Kidney epithelial cell (primary cell): ENCODE data around the gene EIPR1. TPM values are rescaled to one million over a fixed set of nuclear protein-coding genes. Genes with fewer than 3 reads are reported as not detected.

Source experiments
- DNase-seq: peaks from one replicate; pipeline ENCODE4 v3.0.0-alpha.2; 2010; ENCODE audit warnings: low read depth
- H3K27me3 ChIP-seq: 2 replicates; pipeline ENCODE4 v1.6.0; 2011; ENCODE audit warnings: low read length; ENCODE audit not compliant: control insufficient read depth, insufficient read depth
- H3K36me3 ChIP-seq: 2 replicates; pipeline ENCODE4 v1.5.1; 2011; ENCODE audit warnings: low read length; ENCODE audit not compliant: control insufficient read depth, insufficient read depth
- H3K4me3 ChIP-seq: 2 replicates; pipeline ENCODE4 v1.5.1; 2011; ENCODE audit warnings: low read depth, mild to moderate bottlenecking, control low read depth, low read length
- total RNA-seq: library from RNA; depleted of rRNA; stranded (reverse); fragments of >200 nt; gene quantifications from 2 replicates; pipeline ENCODE4 v1.2.3, GENCODE V29; 2015
- TF ChIP-seq, protein P1 (sequence below): IDR thresholded peaks from 2 replicates; pipeline ENCODE4 v1.5.1; 2011; ENCODE audit warnings: mild to moderate bottlenecking, moderate library complexity, low read length, control low read depth, inconsistent platforms; ENCODE audit not compliant: insufficient read depth, poor library complexity, severe bottlenecking

The EIPR1 gene
- total RNA-seq, 1 donor from 2014 or later = 67.2 TPM

DNA sequence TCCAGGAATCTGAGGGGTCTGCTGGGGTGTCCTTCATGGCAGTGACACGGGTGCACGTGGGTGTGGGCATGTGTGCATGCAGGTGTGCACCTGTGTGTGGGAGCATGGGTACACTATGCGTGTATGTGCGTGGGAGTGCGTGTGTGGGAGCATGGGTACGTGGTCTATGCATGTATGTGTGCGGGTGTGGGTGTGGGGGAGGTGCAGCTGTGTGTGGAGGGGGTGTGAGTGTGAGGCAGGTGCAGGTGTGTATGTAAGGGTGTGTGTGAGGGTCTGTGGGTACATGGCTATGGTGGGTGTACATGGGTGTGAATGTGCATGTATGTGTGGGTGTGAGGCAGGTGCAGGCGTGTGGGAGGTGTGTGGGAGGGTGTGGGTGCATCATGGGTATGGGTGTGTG, 36.3 kb downstream of the EIPR1 start:
- H3K4me3 ChIP-seq = no peak overlapping the region
- no peak for DNase-seq
- H3K27me3 ChIP-seq = no peaks in the 10 kb centered on the region
- no peaks in the 10 kb centered on the region for H3K36me3 ChIP-seq
- TF ChIP-seq, protein P1, sequence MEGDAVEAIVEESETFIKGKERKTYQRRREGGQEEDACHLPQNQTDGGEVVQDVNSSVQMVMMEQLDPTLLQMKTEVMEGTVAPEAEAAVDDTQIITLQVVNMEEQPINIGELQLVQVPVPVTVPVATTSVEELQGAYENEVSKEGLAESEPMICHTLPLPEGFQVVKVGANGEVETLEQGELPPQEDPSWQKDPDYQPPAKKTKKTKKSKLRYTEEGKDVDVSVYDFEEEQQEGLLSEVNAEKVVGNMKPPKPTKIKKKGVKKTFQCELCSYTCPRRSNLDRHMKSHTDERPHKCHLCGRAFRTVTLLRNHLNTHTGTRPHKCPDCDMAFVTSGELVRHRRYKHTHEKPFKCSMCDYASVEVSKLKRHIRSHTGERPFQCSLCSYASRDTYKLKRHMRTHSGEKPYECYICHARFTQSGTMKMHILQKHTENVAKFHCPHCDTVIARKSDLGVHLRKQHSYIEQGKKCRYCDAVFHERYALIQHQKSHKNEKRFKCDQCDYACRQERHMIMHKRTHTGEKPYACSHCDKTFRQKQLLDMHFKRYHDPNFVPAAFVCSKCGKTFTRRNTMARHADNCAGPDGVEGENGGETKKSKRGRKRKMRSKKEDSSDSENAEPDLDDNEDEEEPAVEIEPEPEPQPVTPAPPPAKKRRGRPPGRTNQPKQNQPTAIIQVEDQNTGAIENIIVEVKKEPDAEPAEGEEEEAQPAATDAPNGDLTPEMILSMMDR = no peak

GRCh38 chr2:3340144-3340543, 37.5 kb downstream of the EIPR1 start:
- TF ChIP-seq, protein P1 = no peak
- Histone ChIP-seq H3K4me3 (no peak overlapping the region), H3K36me3 (no peaks in the 10 kb centered on the region), H3K27me3 (no peaks in the 10 kb centered on the region)
- no peak for DNase-seq

GRCh38 chr2:3338340-3338739, 39.3 kb downstream of the EIPR1 start:
- Histone ChIP-seq H3K36me3 (no peaks in the 10 kb centered on the region), H3K27me3 (no peaks in the 10 kb centered on the region), H3K4me3 (no peak overlapping the region)
- no peak for DNase-seq
- TF ChIP-seq, protein P1 = no peak

DNA sequence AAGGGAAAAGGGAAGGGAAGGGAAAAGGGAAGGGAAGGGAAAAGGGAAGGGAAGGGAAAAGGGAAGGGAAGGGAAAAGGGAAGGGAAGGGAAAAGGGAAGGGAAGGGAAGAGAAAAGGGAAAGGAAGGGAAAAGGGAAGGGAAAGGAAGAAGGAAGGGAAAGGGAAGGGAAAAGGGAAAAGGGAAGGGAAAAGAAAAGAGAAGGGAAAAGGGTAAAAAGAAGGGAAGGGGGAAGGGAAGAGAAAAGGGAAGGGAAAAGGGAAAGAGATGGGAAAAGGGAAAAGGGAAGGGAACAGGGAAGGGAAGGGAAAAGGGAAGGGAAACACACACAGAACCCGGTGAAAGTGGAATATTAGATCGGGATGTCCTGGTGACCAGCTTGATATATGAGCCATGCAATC, 40.8 kb downstream of the EIPR1 start:
- H3K36me3 ChIP-seq = no peaks in the 10 kb centered on the region
- H3K4me3 ChIP-seq = no peak overlapping the region
- H3K27me3 ChIP-seq = no peaks in the 10 kb centered on the region
- TF ChIP-seq, protein P1 = no peak
- DNase-seq = no peak

DNA sequence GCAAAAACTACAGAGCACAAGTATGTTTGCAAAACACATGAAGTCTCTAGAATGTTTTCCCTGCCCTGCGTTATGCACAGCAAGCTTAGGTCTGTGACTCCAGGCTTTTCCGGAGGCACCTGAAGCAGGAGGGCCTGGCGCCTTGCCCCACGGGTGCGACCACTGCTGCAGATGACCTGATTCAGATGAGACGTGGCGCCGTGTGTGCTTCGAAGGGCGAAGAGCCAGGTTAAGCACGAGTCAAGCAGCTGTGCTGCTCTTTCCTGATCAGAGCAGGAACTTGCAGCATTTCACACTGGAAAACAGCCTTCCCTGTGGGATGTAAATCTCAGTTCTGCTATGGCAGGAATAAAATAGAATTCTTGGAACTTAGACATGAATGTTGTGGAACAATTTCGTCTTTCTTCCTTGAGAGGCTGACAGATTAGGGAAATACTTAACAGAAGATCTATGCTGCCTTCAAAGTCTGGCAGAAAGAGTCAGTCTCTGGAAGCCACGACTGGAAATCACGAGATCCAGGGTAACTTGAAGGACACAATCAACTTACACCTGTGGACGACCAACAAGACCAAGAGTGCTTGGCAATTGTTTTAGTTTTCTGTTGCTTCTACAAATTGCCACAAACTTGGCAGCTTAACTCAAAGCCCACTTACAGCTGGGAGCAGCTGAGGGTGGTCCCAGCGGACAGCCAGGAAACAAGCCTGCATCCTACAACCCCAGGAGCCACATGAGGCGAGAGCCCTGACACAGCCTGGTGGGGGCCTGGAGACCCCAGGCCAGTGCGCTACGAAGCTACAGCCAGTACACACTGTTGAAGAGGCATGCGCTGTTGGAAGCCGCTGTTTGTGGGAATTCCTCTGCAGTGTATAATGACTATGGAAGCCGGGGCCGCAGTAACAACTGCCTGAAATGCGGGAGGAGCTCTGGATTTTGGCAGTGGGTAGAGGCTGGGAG, 42.9 kb downstream of the EIPR1 start:
- Histone ChIP-seq H3K36me3 (no peaks in the 10 kb centered on the region), H3K4me3 (no peak overlapping the region), H3K27me3 (no peaks in the 10 kb centered on the region)
- no peak for DNase-seq
- TF ChIP-seq, protein P1 = no peak

DNA sequence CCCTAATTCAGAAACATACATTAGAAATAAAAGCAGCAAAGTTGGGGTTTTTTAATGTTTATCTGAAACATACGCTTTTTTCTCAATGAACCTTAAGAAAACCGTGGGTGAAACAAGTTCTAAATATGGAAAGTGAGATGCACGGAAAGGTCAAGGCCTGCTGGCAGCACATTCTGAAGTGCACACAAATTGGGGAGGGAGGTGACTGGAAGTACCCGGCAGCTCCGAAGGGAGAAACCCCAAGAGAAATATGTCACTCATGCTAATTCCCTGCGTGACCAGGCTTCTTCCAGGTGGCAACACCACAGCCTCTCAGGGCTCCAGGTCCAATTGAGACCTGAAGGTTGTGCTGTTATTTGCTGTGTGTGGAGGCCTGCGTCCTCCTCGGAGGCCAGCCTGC, 45.5 kb downstream of the EIPR1 start:
- Histone ChIP-seq H3K4me3 (no peak overlapping the region), H3K27me3 (no peaks in the 10 kb centered on the region), H3K36me3 (no peaks in the 10 kb centered on the region)
- TF ChIP-seq, protein P1 = no peak
- DNase-seq = no peak
